SK-N-DZ (cell line): ENCODE results near the gene ATP1B4.

Experiments used
- DNase-seq: peaks from one replicate; pipeline ENCODE4 v3.0.0-alpha.2; 2015; ENCODE audit warnings: low spot score

The ATP1B4 gene

GRCh38 chrX:120372667-120373370, 10.9 kb downstream of the ATP1B4 start:
- DNase-seq: no peak

DNA sequence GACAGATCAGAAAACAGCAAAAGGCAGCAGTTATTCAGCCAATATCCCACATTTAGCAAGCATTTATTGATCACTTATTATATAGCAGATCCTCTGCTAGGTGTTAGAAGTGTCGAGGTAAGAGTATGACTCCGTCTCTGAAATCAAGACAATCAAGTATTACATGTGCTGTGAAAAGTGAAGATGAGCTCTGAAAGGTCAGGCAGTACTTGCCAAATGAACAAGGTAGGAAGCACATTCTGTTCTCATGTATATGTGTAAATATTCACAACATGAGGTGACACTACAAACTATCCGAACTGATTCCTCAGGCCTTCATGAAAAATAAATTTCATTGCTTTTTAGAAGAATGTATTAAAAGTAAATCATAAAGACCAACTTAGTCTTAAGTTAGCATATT, 15.3 kb downstream of the ATP1B4 start:
- DNase-seq: no peak

GRCh38 chrX:120377715-120378114, 15.8 kb downstream of the ATP1B4 start:
- no peak for DNase-seq

DNA sequence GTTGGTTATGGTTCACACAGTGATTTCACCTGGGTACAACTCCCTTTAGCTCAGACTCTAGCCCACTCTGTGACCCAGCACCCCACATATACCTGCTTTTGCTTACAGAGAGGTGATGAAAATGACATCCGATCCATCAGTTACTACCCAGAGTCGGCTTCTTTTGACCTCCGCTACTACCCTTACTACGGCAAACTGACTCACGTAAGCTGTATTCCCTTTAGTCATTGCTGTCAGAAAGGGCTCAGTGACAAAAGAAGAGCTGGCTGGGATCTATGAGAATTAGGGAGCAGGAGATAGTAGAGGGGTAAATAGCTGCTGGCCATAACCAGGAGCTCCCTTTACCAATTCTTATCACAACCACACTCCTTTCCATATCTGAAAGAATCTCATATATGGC, 16.7 kb downstream of the ATP1B4 start:
- DNase-seq: no peak

GRCh38 chrX:120379937-120380681, 18.2 kb downstream of the ATP1B4 start:
- DNase-seq: no peak

DNA sequence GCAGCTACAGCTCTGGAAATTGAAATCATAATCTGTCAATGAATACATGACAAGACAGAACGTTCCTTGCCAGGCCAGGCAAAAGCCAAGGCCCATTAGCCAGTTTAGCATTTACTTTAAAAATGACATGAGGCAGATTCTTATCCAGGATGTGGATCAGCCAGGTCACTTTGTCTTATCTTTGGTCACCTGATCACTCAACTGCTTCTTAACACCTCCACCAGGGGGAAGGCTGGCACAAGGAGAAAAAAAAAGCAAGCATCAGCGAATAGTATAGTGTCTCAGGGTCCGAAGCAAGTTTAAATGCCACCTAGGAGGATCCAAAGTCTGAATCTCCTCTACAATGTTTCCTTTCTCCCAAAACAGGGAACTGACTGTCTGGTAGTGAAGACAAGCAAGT, 18.8 kb downstream of the ATP1B4 start:
- peak; percentile 64 for DNase-seq

DNA sequence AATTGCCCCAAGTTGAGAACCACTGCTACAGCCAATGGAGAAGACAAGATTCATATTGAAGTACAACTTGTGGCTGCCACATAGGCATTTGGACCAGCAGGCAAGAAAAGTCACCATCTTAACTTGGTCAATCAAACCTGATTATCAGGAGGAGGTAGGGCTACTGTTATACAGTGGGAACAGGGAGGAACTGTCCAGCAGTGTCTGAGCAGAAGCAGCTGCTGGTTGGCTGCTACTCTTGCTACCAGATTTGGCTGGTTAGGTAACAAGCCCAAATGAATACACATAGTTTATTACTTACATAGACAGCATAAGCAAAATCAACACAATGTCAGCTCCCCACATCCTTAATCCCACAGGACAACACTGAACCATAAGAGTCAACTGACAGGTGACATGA, 39.4 kb downstream of the ATP1B4 start:
- no peak for DNase-seq

DNA sequence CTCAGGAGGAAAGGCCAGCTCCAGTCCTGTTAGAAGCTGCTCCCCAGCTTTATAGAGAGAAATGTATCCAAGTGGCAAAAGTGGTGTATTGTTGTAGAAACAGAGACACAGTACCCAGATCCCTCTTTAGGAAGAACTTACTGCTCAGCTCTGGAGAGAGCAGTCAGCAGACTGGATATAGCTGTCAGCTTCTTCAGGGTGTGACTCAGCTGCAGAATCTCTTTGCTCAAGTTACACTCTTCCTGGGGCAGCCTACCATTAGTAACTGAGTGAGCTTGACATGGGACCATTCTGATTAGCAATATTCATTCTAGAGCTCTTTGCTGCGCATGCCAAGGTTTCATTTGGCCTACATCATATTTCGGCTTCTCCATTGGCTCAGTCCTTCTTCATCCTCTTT, 40.5 kb downstream of the ATP1B4 start:
- no peak for DNase-seq

DNA sequence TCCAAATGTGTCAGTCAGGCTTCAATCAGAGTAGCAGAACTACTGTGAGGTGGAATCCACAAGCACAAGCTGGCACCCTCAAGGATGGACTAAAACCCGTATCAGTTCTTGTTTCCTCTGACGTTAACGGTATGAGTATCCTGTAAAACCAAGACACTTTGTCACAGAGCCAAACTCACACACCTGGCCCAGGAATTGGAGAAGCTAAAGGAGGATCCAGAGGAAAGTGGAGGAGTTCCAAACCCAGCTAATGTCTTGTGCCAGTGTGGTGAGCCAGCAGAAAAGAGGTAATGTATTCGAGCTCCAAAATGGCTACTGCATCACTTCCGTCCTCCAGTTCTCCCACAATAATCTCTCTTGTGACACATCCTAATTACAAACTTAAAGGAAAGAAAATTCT, 44.7 kb downstream of the ATP1B4 start:
- DNase-seq: no peak

GRCh38 chrX:120408168-120408567, 46.3 kb downstream of the ATP1B4 start:
- DNase-seq: peak; percentile 33

- no peak for DNase-seq
These were observed 57.6 kb downstream of the ATP1B4 start for GRCh38 chrX:120419463-120419862.

GRCh38 chrX:120426599-120426998, 64.7 kb downstream of the ATP1B4 start:
- no peak for DNase-seq

- no peak for DNase-seq
These were observed 66.4 kb downstream of the ATP1B4 start for GRCh38 chrX:120428309-120428708.

DNA sequence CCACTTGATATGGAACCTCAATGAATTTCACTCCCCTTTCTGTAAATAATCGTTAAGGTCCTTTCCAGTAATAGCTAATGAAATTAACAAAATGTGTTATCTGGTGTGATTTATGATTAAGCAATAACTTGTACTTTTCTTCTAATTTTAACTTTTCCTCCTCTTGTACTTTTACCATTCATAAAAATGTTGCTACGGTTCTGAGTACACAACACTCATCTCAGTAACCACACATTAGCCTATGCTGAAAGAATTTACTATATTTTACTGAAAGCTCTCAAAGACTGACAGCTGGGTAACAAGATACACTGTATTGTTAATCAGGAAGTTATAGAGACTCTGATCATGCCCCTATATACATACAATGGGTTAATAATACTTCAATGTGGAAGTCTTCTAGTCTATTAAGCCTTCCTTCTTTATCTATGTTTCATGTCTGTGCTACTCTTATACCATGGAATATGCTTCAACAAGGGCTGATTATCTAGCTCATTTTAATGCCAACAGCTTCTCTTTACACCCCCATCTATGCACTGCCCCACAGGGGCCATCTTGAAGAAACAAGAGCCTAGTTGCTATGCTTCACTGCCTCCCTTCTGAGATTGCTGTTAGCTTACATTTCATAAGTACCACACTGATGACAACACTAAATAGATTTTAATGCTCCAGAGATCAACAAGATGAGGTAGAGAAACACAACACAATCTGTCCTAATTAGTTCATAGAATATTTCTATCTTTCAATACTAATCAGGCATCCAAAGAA, 68.1 kb downstream of the ATP1B4 start:
- DNase-seq: no peak
